GM12878 (cell line): Measurements from ENCODE around the gene ASTL. TPM values are rescaled to one million over a fixed set of nuclear protein-coding genes. Genes with fewer than 3 reads are reported as not detected.

Experiments used
- ATAC-seq: fragments of 200-7000 bp; cut with Tn5 transposase; 3 replicates; pipeline ENCODE4 v1.9.1; 2020; ENCODE audit warnings: mild to moderate bottlenecking, moderate library complexity
- BruUV-seq: library from RNA; stranded (reverse); fragments of 400-500 nt; replicated peaks from 2 replicates; lab custom pipeline; 2021; lab: Mats Ljungman, UMichigan
- CTCF ChIA-PET: fragments of 300-600 bp; sonication (Branson Sonifier 250); formaldehyde crosslinking; extraction: SDS; loops from one replicate; lab custom pipeline; 2021; ENCODE audit warnings: inconsistent platforms; lab: Yijun Ruan, JAX
- POLR2A ChIA-PET: fragments of 350-600 bp; formaldehyde crosslinking; extraction: SDS; loops from one replicate; lab custom pipeline; 2021; ENCODE audit warnings: inconsistent platforms; lab: Charles Lee
- RAD21 ChIA-PET: fragments of 300-600 bp; sonication (Branson Sonifier 250); formaldehyde crosslinking; loops from one replicate; lab custom pipeline; 2023; ENCODE audit warnings: antibody characterized with exemption; ENCODE audit not compliant: unreplicated experiment; lab: Charles Lee
- SMC1A ChIA-PET: fragments of 300-600 bp; sonication (Branson Sonifier 250); formaldehyde crosslinking; loops from one replicate; lab custom pipeline; 2023; ENCODE audit not compliant: unreplicated experiment, uncharacterized antibody; lab: Charles Lee
- DNase-seq: peaks from one replicate; pipeline ENCODE4 v3.0.0-alpha.2; 2011; ENCODE audit warnings: low read depth, low spot score
- FAIRE-seq: peaks from 3 replicates; lab custom pipeline; 2011; peaks lifted over from hg19 to GRCh38; lab: Jason Lieb, UNC
- H2AFZ ChIP-seq: 2 replicates; pipeline ENCODE4 v1.6.0; 2011; ENCODE audit warnings: low read depth, low read length, control low read depth; ENCODE audit not compliant: control insufficient read depth
- H3K27ac ChIP-seq: 2 replicates; pipeline ENCODE4 v1.5.1; 2011; ENCODE audit warnings: control low read depth; ENCODE audit not compliant: control insufficient read depth, insufficient read depth
- H3K27me3 ChIP-seq, 2 experiments: replicated peaks in 1 of 2; 2 replicates each; pipeline versions ENCODE4 v1.6.0 to v1.6.1; 2011; ENCODE audit warnings: low read length in 1 of 2; ENCODE audit not compliant: control insufficient read depth in 2 of 2, insufficient read depth in 2 of 2
- H3K36me3 ChIP-seq, 2 experiments: 2 replicates each; pipeline ENCODE4 v1.5.1; 2011; ENCODE audit warnings: low read length in 1 of 2; ENCODE audit not compliant: control insufficient read depth in 2 of 2, insufficient read depth in 2 of 2
- H3K4me1 ChIP-seq: 2 replicates; pipeline ENCODE4 v1.6.1; 2011; ENCODE audit warnings: mild to moderate bottlenecking, low read length, moderate library complexity, mixed read lengths; ENCODE audit not compliant: control insufficient read depth, insufficient read depth
- H3K4me2 ChIP-seq: 2 replicates; pipeline ENCODE4 v1.6.0; 2011; ENCODE audit warnings: control low read depth; ENCODE audit not compliant: control insufficient read depth, insufficient read depth
- H3K4me3 ChIP-seq: fragments of 200-600 bp; sonication (generic); 2 replicates; pipeline ENCODE4 v1.5.1; 2016
- H3K79me2 ChIP-seq: 2 replicates; pipeline ENCODE4 v1.6.0; 2011; ENCODE audit warnings: low read length; ENCODE audit not compliant: control insufficient read depth, insufficient read depth
- H3K9ac ChIP-seq: 2 replicates; pipeline ENCODE4 v1.8.0; 2011; ENCODE audit warnings: low read length, control low read depth, mixed read lengths; ENCODE audit not compliant: control insufficient read depth, insufficient read depth
- H3K9me3 ChIP-seq: replicated peaks from 3 replicates; pipeline ENCODE4 v1.5.1; 2011; ENCODE audit warnings: mild to moderate bottlenecking, low read length; ENCODE audit not compliant: control insufficient read depth, insufficient read depth
- H4K20me1 ChIP-seq: 2 replicates; pipeline ENCODE4 v1.6.0; 2011; ENCODE audit not compliant: control insufficient read depth, insufficient read depth
- ATF7 ChIP-seq: fragments of 450-650 bp; IDR thresholded peaks from 2 replicates; pipeline ENCODE4 v1.6.1; 2016; ENCODE audit warnings: low read depth, mild to moderate bottlenecking
- E2F4 ChIP-seq: IDR thresholded peaks from 2 replicates; pipeline ENCODE4 v1.6.1; 2012; ENCODE audit warnings: low read depth, low read length, improper control_type of control experiment
- EP300 ChIP-seq, 2 experiments: fragments of 150-350 bp in 1 of 2; IDR thresholded peaks; 2 replicates each; pipeline ENCODE4 v1.6.1; 2011 to 2012; ENCODE audit warnings: low read depth in 2 of 2, low read length in 2 of 2, borderline replicate concordance in 1 of 2, improper control_type of control experiment in 1 of 2, inconsistent platforms in 1 of 2; ENCODE audit not compliant: control insufficient read depth in 1 of 2
- MEF2B ChIP-seq: fragments of 450-650 bp; IDR thresholded peaks from 2 replicates; pipeline ENCODE4 v1.6.1; 2018; ENCODE audit warnings: mild to moderate bottlenecking, moderate library complexity; ENCODE audit not compliant: partially characterized antibody, poor library complexity, severe bottlenecking
- MTA2 ChIP-seq: fragments of 450-650 bp; IDR thresholded peaks from 2 replicates; pipeline ENCODE4 v1.6.1; 2016; ENCODE audit warnings: low read depth, mild to moderate bottlenecking, moderate library complexity
- NR2C1 ChIP-seq: fragments of 450-650 bp; IDR thresholded peaks from 2 replicates; pipeline ENCODE4 v1.6.1; 2017; ENCODE audit warnings: antibody characterized with exemption, mild to moderate bottlenecking, moderate library complexity
- PKNOX1 ChIP-seq: fragments of 450-650 bp; IDR thresholded peaks from 2 replicates; pipeline ENCODE4 v1.6.1; 2016; ENCODE audit warnings: mild to moderate bottlenecking
- RELB ChIP-seq: fragments of 450-650 bp; IDR thresholded peaks from 2 replicates; pipeline ENCODE4 v1.6.1; 2017; ENCODE audit warnings: low read depth, mild to moderate bottlenecking, moderate library complexity
- SKIL ChIP-seq: fragments of 450-650 bp; IDR thresholded peaks from 2 replicates; pipeline ENCODE4 v1.6.1; 2017; ENCODE audit warnings: mild to moderate bottlenecking, low read depth, inconsistent platforms; ENCODE audit not compliant: poor library complexity, severe bottlenecking
- SREBF2 ChIP-seq: IDR thresholded peaks from 2 replicates; pipeline ENCODE4 v1.6.1; 2012; ENCODE audit warnings: mild to moderate bottlenecking, low read length
- ZNF687 ChIP-seq: fragments of 450-650 bp; IDR thresholded peaks from 2 replicates; pipeline ENCODE4 v1.6.1; 2017; ENCODE audit warnings: mild to moderate bottlenecking, moderate library complexity
- WGBS: methylation state at CpG from one replicate; pipeline ENCODE4 v1.1.6; 2016; ENCODE audit warnings: low lambda C conversion rate; ENCODE audit not compliant: insufficient replicate concordance, insufficient coverage; ENCODE audit errors: missing lambda C conversion rate; 5-methylcytosine and 5-hydroxymethylcytosine counted together
- in situ Hi-C: fragments of 300-500 bp; cut with MboI; formaldehyde crosslinking; loops from 9 replicates; pipeline ENCODE4 v1.14.3; 2018; ENCODE audit warnings: mixed read lengths
- intact Hi-C: fragments of 100-400 bp; cut with micrococcal nuclease; formaldehyde crosslinking; loops from one replicate; pipeline ENCODE4 v1.14.2; 2022; ENCODE audit not compliant: unreplicated experiment
- polyA plus RNA-seq, 11 experiments: library from polyadenylated mRNA; depleted of rRNA in 4 of 11; unstranded in 6 of 11; stranded (reverse) in 5 of 11; fragments of >200 nt; fragmentation: Nextera tagmentation in 4 of 11; fragmentation: Illumina TruSeq in 1 of 11; extraction: Ambion mirVana in 4 of 11; extraction: Trizol in 1 of 11; gene quantifications; 1 replicate in 1 of 11; 2 replicates in 10 of 11; pipeline versions ENCODE4 v1.2.1 to v1.2.3, GENCODE V29; 2011 to 2016; ENCODE audit warnings: inconsistent platforms in 2 of 11, missing spikeins in 2 of 11, low read depth in 1 of 11
- total RNA-seq, 4 experiments: library from RNA; depleted of rRNA in 3 of 4; stranded (reverse); fragments of >200 nt in 3 of 4; fragmentation: Illumina TruSeq in 1 of 4; extraction: Trizol in 1 of 4; gene quantifications; 2 replicates each; pipeline versions ENCODE4 v1.2.1 to v1.2.3, GENCODE V29; 2013 to 2021

The ASTL gene
- total and polyA plus RNA-seq, 10 of the 15 experiments (the other 5 are each of a cell fraction or from before 2014, with no cell fraction given), result 0.18 to 1.0 (median 0.38) TPM; not detected in 4

GRCh38 chr2:96167407-96168013 is 29.2 kb upstream of the ASTL start:
- in situ Hi-C loops (no loop called here), intact Hi-C loops (no loop called here)
- BruUV-seq, result no TSS peak
- no peak for ATAC-seq
- no peak for DNase-seq
- H3K27ac ChIP-seq, result no peak overlapping the region
- no peaks in the 10 kb centered on the region for H3K36me3 ChIP-seq
- H3K4me2 ChIP-seq, result no peak overlapping the region
- H3K4me1 ChIP-seq, result peaks cover 34% of the 10 kb centered on the region
- POLR2A ChIA-PET, result interaction anchor here (0.6 to 6.3 kb wide), 6 partner anchors 11 to 82 kb away, joined by 3 to 80 read pairs (median 3); partner anchors contain the start of gene DUSP2
- FAIRE-seq, result no peak
- no peaks in the 10 kb centered on the region for H3K27me3 ChIP-seq
- no peak overlapping the region for H3K4me3 ChIP-seq
- 52% methylated on average over 6 of the region's 6 CpGs for WGBS
- no peaks in the 10 kb centered on the region; the same call in 2 of the 3 replicates for H3K9me3 ChIP-seq
- no peaks in the 10 kb centered on the region; the same call in none of the 2 replicates for H3K79me2 ChIP-seq
- CTCF ChIA-PET, result interaction anchor here (10.6 kb wide), 1 partner anchor 26 kb away, joined by 535 read pairs; the partner anchor contains the start of genes ASTL and DUSP2
- no peak overlapping the region for H3K9ac ChIP-seq
- H4K20me1 ChIP-seq, result no peaks in the 10 kb centered on the region
- no peak overlapping the region; the same call in 1 of the 2 replicates for H2AFZ ChIP-seq
- RAD21 ChIA-PET, result interaction anchor here (0.9 to 5.4 kb wide), 5 partner anchors 7 to 175 kb away, joined by 3 to 59 read pairs (median 4); no protein-coding TSS in a partner anchor
- SMC1A ChIA-PET, result interaction anchor here (1.1 to 1.9 kb wide), 6 partner anchors 8 to 33 kb away, joined by 3 to 8 read pairs (median 4); no protein-coding TSS in a partner anchor
- TF ChIP-seq SREBF2 (no peak), RELB (0 out of 2 replicates have a peak, but pooled peaks have one; percentile 14), EP300 (IDR thresholded peaks at IDR 0.05; ENCODE audit: borderline replicate concordance in 1 of 2, control insufficient read depth in 1 of 2, low read depth in 2 of 2, low read length in 2 of 2) (peak in 1 of 2 experiments; percentile 24; a peak in 1 of 4 replicates), E2F4 (no peak), MEF2B (peak; percentile 39), MTA2 (peak; percentile 72), PKNOX1 (peak; percentile 67; the same call in 1 of the 2 replicates), ZNF687 (0 out of 2 replicates have a peak, but pooled peaks have one; percentile 17), SKIL (no peak), ATF7 (peak; percentile 62), NR2C1 (no peak)
